Sigmoid colon (tissue), 7 donors: Measurements from ENCODE around the gene MUC3A. TPM values are rescaled to one million over a fixed set of nuclear protein-coding genes. Genes with fewer than 3 reads are reported as not detected.

Source experiments
- DNase-seq: peaks from one replicate; pipeline ENCODE4 v3.0.0-alpha.2; 2019
- H3K27ac ChIP-seq, 4 donors: fragments of 200-600 bp; sonication (generic); one replicate each; pipeline ENCODE4 v1.5.1; 2016 to 2019; ENCODE audit warnings: mild to moderate bottlenecking in 1 of 4
- H3K27me3 ChIP-seq, 3 donors: fragments of 200-600 bp; sonication (generic); one replicate each; pipeline ENCODE4 v1.5.1; 2019; ENCODE audit warnings: mild to moderate bottlenecking in 1 of 3
- H3K36me3 ChIP-seq, 4 donors: fragments of 200-600 bp; sonication (generic); one replicate each; pipeline ENCODE4 v1.5.1; 2016 to 2019
- H3K4me1 ChIP-seq, 4 donors: fragments of 200-600 bp; sonication (generic); one replicate each; pipeline ENCODE4 v1.5.1; 2017 to 2019
- H3K4me3 ChIP-seq, 4 donors: fragments of 200-600 bp; sonication (generic); one replicate each; pipeline ENCODE4 v1.5.1; 2017 to 2019; ENCODE audit warnings: mild to moderate bottlenecking in 2 of 4, moderate library complexity in 1 of 4
- H3K9me3 ChIP-seq, 4 donors: fragments of 200-600 bp in 3 of 4; sonication (generic) in 3 of 4; one replicate each; pipeline versions ENCODE4 v1.5.1 to v1.6.1; 2013 to 2019
- EP300 ChIP-seq, 4 donors: sonication (generic); formaldehyde crosslinking; IDR thresholded peaks; one replicate each; pipeline ENCODE4 v1.6.1; 2017; ENCODE audit warnings: antibody characterized with exemption in 4 of 4
- POLR2A ChIP-seq, 2 donors: fragments of 450-650 bp; IDR thresholded peaks; one replicate each; pipeline ENCODE4 v1.6.1; 2016; ENCODE audit warnings: antibody characterized with exemption in 2 of 2, mild to moderate bottlenecking in 2 of 2, moderate library complexity in 2 of 2
- POLR2AphosphoS5 ChIP-seq, 4 donors: sonication (generic); formaldehyde crosslinking; IDR thresholded peaks; one replicate each; pipeline ENCODE4 v1.6.1; 2017; ENCODE audit warnings: antibody characterized with exemption in 4 of 4
- WGBS, 2 donors: extraction: QIAGEN DNeasy Blood & Tissue Kit; methylation state at CpG; one replicate each; pipeline ENCODE4 v1.1.7; 2013; 5-methylcytosine and 5-hydroxymethylcytosine counted together
- intact Hi-C: fragments of 100-400 bp; cut with DNase I; formaldehyde crosslinking; loops from one replicate; pipeline ENCODE4 v1.15.1; 2023
- polyA plus RNA-seq, 3 donors: library from polyadenylated mRNA; stranded (reverse); fragments of 200-250 nt; gene quantifications; one replicate each; pipeline ENCODE4 v1.2.3, GENCODE V29; 2013
- total RNA-seq, 4 donors: library from RNA; depleted of rRNA; stranded (reverse); fragments of >200 nt; gene quantifications; one replicate each; pipeline ENCODE4 v1.1.0, GENCODE V29; 2016
- TF ChIP-seq, protein P1 (sequence below), 4 experiments: fragments of 450-650 bp in 3 of 4; fragments of 200-600 bp in 1 of 4; IDR thresholded peaks; one replicate each; pipeline ENCODE4 v1.5.1; 2016 to 2019; ENCODE audit warnings: antibody characterized with exemption in 4 of 4, mild to moderate bottlenecking in 3 of 4, moderate library complexity in 2 of 4
- donor health status: healthy with polysubstance abuse.
- donor health status: Bipolar disorder and iron deficiency.
- donor health status: healthy.

The MUC3A gene
- total and polyA plus RNA-seq, 7 donors: 0.71 to 78.8 (median 60.4) TPM; not detected in 2

- H3K9me3 ChIP-seq: no peaks in the 10 kb centered on the region
- H3K4me3 ChIP-seq: no peak overlapping the region
- no peaks in the 10 kb centered on the region for H3K36me3 ChIP-seq
- peaks cover 0 to 44% (median 10%) of the 10 kb centered on the region in 3 donors for H3K27me3 ChIP-seq
- no peak overlapping the region for H3K27ac ChIP-seq
- 73 to 77% methylated on average over 15 of the region's 15 CpGs for WGBS, 2 donors
- intact Hi-C loops: no loop called here
- no peaks in the 10 kb centered on the region for H3K4me1 ChIP-seq
- no peak for TF ChIP-seq POLR2AphosphoS5 (IDR thresholded peaks at IDR 0.05)
- TF ChIP-seq, protein P1, sequence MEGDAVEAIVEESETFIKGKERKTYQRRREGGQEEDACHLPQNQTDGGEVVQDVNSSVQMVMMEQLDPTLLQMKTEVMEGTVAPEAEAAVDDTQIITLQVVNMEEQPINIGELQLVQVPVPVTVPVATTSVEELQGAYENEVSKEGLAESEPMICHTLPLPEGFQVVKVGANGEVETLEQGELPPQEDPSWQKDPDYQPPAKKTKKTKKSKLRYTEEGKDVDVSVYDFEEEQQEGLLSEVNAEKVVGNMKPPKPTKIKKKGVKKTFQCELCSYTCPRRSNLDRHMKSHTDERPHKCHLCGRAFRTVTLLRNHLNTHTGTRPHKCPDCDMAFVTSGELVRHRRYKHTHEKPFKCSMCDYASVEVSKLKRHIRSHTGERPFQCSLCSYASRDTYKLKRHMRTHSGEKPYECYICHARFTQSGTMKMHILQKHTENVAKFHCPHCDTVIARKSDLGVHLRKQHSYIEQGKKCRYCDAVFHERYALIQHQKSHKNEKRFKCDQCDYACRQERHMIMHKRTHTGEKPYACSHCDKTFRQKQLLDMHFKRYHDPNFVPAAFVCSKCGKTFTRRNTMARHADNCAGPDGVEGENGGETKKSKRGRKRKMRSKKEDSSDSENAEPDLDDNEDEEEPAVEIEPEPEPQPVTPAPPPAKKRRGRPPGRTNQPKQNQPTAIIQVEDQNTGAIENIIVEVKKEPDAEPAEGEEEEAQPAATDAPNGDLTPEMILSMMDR (IDR thresholded peaks at IDR 0.05): no peak
- TF ChIP-seq POLR2A (IDR thresholded peaks at IDR 0.05): no peak
- no peak for TF ChIP-seq EP300 (IDR thresholded peaks at IDR 0.05)
- DNase-seq: no peak
Measured at GRCh38 chr7:100951888-100952560, 2.7 kb downstream of the MUC3A start.

- peaks cover 0 to 44% (median 10%) of the 10 kb centered on the region in 3 donors for H3K27me3 ChIP-seq
- H3K4me1 ChIP-seq: no peaks in the 10 kb centered on the region
- no peaks in the 10 kb centered on the region for H3K9me3 ChIP-seq
- 57 to 78% methylated on average over 2 of the region's 2 CpGs for WGBS, 2 donors
- no peak overlapping the region for H3K4me3 ChIP-seq
- intact Hi-C loops: no loop called here
- TF ChIP-seq, protein P1 (IDR thresholded peaks at IDR 0.05): no peak
- TF ChIP-seq POLR2AphosphoS5 (IDR thresholded peaks at IDR 0.05): no peak
- no peak for TF ChIP-seq EP300 (IDR thresholded peaks at IDR 0.05)
- TF ChIP-seq POLR2A (IDR thresholded peaks at IDR 0.05): no peak
- H3K36me3 ChIP-seq: no peaks in the 10 kb centered on the region
- DNase-seq: no peak
- no peak overlapping the region for H3K27ac ChIP-seq
Measured at GRCh38 chr7:100952641-100953040, 3.3 kb downstream of the MUC3A start.

GRCh38 chr7:100957832-100958421 lies 8.6 kb downstream of the MUC3A start:
- 72 to 75% methylated on average over 12 of the region's 12 CpGs for WGBS, 2 donors
- Histone ChIP-seq H3K27ac (no peak overlapping the region), H3K9me3 (no peaks in the 10 kb centered on the region), H3K36me3 (no peaks in the 10 kb centered on the region), H3K4me3 (no peak overlapping the region), H3K4me1 (no peaks in the 10 kb centered on the region), H3K27me3 (peaks cover 0 to 29% (median 0%) of the 10 kb centered on the region in 3 donors)
- DNase-seq: no peak
- TF ChIP-seq, protein P1 (IDR thresholded peaks at IDR 0.05): no peak
- no peak for TF ChIP-seq POLR2A (IDR thresholded peaks at IDR 0.05)
- TF ChIP-seq POLR2AphosphoS5 (IDR thresholded peaks at IDR 0.05): no peak
- no peak for TF ChIP-seq EP300 (IDR thresholded peaks at IDR 0.05)
- intact Hi-C loops: no loop called here

DNA sequence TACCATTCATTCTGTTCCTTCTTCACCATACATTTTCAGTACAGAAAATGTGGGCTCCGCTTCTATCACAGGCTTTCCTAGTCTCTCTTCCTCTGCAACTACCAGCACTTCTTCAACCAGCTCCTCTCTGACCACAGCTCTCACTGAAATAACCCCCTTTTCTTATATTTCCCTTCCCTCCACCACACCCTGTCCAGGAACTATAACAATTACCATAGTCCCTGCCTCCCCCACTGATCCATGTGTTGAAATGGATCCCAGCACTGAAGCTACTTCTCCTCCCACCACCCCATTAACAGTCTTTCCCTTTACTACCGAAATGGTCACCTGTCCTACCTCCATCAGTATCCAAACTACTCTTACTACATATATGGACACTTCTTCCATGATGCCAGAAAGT lies 10.6 kb downstream of the MUC3A start:
- H3K4me1 ChIP-seq: no peaks in the 10 kb centered on the region
- H3K27me3 ChIP-seq: peaks cover 7 to 45% (median 15%) of the 10 kb centered on the region in 3 donors
- no peak overlapping the region for H3K4me3 ChIP-seq
- no peaks in the 10 kb centered on the region for H3K36me3 ChIP-seq
- H3K27ac ChIP-seq: no peak overlapping the region
- intact Hi-C loops: no loop called here
- TF ChIP-seq POLR2A (IDR thresholded peaks at IDR 0.05) (no peak), POLR2AphosphoS5 (IDR thresholded peaks at IDR 0.05) (no peak), EP300 (IDR thresholded peaks at IDR 0.05) (no peak)
- TF ChIP-seq, protein P1 (IDR thresholded peaks at IDR 0.05): no peak
- WGBS, 2 donors: 69 to 71% methylated on average over 2 of the region's 2 CpGs
- no peaks in the 10 kb centered on the region for H3K9me3 ChIP-seq
- DNase-seq: no peak
